Kidney glomerular epithelial cell (primary cell): ENCODE results near the gene PDE9A.
A peak's percentile ranks its signal among the peaks of the same experiment; 100 is the strongest.
"Not testable (repeated sequence)": the region's sequence is repeated elsewhere in the genome, so short reads cannot be mapped to it uniquely, and the experiment has no call there.

Experiments used
- DNase-seq: peaks from one replicate; lab custom pipeline; 2025; lab: John Stamatoyannopoulos, UW

Gene PDE9A

DNA sequence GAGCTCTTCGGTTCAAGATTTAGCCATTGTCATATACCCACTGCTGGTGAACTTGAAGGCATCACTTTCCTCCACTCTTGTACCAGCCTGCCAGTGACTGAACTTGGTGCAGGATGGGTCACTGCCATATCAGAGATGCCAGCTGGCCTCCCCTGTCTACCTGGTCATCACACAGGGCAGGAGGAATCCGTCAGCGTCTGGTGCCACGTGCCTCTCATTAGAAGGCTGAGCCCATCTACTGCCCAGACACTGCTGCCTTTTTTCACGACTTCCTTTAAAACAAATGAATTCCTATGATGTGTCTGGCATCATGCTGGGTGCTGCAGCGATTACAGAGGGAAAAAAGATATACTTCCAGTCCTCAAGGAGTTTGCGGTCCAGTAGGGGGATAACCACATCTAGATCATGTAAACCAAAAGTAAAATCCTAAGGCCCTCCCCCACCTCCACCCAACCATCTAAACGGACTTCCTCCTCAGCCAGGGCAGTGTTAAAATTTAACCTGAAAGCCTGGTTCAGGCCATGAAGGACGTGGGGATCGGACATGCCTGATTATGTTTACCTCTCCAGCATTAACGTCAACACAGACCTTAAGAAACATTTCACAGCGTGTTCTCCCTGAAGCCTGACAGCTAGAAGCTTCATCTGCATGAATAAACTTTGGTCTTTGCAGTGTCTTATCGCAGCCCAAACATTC is 29.2 kb upstream of the PDE9A start:
- peak; percentile 72 for DNase-seq

DNA sequence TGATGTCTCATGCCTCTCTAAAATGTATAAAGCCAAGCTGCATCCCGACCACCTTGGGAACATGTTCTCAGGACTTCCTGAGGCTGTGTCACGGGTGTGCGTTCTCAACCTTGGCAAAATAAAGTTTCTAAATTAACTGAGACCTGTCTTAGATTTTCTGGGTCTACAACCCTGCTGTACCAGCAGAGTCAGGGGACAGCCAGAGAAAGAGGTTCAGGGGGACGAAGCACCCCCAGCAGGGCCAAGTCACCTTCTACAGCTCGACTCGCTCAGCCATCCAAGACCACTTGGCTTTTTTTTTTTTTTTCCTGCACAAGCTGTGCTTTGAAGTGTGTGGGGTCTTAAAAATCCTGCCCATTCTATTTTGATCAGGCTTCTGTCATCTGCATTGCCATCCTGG is 28.5 kb upstream of the PDE9A start:
- DNase-seq, result no peak

DNA sequence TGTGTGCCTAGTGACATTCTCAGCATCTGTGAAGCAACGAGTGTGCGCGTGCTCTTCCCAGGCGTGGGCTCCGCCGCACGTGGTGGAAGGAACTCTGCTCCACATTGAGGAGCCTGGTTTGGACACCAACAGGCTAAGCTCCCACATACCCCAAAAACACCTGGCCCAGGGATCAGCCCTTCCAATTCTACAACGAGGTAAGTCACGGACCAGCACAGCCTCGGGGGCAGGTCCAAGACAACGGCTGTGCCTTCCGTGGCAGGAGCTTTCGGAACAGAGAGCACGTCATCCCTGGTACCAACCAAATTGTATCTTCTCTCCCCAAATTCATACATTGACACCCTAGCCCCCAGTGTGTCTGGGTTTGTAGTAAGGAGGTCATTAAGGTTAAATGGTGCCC is 27.2 kb upstream of the PDE9A start:
- DNase-seq, result no peak

- DNase-seq, result no peak
Observed at GRCh38 chr21:42627527-42628289, 25.7 kb upstream of the PDE9A start.

DNA sequence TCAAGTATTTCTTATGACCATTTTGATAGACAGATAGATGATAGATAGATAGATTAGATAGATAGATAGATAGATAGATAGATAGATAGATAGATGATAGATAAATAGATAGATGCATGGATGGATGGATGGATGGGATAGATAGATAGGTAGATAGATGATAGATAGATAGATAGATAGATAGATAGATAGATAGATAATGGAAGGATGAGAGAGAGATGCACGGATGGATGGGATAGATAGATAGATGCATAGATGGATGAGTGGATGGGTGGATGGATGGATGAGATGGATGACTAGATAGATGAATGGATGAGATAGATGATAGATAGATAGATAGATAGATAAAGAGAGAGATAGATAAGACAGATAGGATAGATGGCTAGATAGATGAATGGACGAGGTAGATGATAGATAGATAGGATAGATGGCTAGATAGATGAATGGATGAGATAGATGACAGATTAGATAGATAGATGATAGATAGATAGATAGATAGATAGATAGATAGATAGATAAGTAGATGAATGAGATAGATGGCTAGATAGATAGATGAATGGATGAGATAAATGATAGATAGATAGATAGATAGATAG is 24.9 kb upstream of the PDE9A start:
- DNase-seq, result not testable (repeated sequence)

GRCh38 chr21:42629933-42630589 is 23.4 kb upstream of the PDE9A start:
- no peak for DNase-seq

DNA sequence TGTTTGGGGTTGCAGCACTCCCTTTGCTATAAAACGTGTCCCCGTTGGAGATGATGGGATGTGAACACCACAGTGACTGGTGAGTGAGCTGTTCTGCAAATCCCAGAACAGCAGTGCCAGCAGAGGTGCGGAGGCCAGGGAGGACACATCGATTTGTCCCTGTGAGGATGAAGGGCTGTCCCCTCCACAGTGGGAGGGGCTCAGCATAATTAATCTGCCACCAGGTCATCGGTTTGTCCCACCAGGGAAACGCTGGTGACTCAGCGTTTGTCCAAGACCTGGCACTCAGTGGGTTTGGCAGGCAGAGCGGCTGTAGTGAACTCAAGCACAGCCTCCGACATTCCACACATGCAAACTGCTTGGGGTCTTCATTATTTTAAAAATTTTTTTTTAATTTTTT is 22.8 kb upstream of the PDE9A start:
- DNase-seq, result no peak

DNA sequence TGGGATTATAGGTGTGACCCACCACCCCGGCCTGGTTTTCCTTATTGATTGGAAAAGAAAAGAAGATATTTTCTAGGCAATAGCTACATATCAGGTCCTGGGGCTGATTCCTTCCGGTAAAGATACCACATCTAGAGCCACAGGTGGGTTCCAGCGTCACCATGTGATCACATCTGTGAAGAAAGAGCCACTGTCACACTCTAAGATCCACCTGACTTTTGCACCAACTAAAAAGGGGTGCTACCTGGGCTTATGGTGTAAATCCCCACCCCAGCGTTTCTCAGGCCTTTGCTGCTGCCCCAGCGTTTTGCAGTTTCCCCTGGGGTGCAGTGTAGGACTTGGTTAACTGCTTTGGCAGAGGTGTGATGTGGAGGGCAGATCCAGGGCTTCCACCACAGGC is 22.3 kb upstream of the PDE9A start:
- DNase-seq, result no peak

DNA sequence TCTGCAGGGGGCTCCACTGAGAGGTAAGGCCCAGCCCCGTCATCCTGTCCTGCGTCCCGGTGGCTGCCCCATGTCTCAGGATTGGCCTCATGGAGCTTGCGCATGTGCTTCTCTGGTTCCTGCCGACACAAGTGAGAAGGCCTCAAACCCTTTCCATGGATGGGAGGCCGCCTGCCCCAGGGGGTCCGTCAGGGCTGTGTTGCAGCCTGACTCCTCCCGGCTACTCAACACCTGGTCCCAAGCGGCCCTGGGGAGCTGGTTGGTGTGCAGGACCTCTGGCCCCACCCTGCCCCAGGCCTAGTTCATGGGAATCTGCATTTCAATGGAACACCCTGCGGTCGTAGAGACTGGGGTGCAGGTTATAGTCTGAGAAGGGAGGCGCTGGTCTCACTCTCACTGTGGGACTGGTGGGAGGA is 21.1 kb upstream of the PDE9A start:
- DNase-seq, result no peak

- DNase-seq, result no peak
Observed at GRCh38 chr21:42632771-42633690, 20.4 kb upstream of the PDE9A start.

- DNase-seq, result no peak
Observed at GRCh38 chr21:42633858-42634257, 19.6 kb upstream of the PDE9A start.

- no peak for DNase-seq
Observed at GRCh38 chr21:42635848-42636519, 17.4 kb upstream of the PDE9A start.

DNA sequence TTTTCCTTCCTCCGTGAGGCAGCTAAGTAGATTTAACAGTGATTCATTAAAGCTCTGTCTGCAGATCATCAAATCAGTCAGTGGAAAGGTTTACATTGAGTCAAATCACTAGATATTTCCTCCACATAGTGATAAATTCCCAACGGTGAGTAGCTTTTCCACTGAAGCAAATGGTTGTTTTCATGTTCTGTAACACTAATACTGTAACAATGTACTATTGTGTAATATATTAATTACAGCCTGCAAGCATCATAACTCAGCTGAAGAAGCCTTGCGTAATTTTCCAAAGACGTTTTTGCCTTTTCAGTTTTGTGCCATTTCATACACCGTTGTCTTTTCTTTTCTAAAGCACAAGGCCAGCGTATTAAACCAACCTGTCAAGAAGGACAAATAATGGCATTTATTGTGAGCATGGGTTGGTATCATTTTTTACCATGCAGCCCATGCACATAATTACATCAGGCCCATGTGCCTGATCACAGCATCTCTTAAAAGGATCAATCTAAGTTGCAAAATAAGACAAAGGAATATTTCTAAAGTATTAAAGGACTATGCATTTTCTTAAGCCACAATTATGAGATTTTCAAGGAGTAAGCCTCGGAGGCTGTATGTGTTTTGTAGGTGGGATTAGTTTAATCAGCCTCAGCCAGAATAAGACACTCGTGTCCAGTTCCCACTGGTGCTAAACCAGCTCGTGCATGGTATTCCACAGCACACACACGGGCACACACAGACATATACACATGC is 16.7 kb upstream of the PDE9A start:
- peak; percentile 72 for DNase-seq

- DNase-seq, result no peak
Observed at GRCh38 chr21:42637267-42638041, 16.0 kb upstream of the PDE9A start.

DNA sequence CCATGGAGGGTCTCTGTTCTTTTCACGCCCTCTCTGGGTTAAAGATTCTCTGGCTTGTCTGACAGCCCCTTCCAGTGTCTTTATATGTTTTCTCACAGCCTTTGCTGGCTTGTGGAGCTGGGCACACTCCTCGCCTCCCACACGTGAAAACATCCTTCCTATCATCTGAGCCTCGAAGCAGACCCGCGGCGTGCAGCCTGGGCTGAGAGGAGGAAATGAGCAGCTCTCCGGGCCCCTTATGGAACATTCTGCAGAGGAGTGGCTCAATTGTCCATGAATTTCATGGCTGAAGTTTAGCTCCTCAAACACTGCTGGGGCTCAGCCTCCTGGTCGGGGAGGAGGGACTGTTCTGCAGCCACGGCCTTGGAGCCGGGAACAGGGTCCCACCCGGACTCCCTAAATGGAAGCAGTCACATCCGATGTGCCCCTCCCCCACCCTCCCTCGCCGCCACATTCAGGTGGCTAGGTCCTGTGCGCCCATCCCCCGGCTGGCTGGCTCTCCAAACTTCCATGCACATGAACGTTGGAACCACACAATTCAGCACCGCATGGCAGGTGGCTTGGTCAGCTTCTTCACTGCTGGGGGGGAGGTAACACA is 15.1 kb upstream of the PDE9A start:
- no peak for DNase-seq

- DNase-seq, result no peak
Observed at GRCh38 chr21:42639646-42640152, 13.7 kb upstream of the PDE9A start.

DNA sequence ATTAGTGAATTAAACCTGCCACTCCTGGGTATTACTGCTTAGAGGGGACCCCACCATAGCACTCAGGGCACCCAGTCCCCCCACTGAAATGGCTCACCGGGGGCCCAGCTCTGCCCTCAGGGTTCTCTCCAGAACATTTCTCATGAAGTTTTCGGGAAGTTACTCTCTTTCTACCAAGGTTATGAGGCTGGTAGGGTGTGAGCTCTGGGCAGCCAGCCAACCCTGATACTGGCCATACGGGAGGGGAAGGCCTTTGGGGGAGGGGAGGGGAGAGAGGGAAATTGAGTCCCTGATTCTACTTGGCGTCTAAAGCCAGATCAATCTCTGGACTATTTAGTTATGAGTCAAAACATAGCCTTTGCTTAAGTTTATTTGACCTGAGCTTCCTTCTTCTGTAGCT is 12.9 kb upstream of the PDE9A start:
- no peak for DNase-seq

DNA sequence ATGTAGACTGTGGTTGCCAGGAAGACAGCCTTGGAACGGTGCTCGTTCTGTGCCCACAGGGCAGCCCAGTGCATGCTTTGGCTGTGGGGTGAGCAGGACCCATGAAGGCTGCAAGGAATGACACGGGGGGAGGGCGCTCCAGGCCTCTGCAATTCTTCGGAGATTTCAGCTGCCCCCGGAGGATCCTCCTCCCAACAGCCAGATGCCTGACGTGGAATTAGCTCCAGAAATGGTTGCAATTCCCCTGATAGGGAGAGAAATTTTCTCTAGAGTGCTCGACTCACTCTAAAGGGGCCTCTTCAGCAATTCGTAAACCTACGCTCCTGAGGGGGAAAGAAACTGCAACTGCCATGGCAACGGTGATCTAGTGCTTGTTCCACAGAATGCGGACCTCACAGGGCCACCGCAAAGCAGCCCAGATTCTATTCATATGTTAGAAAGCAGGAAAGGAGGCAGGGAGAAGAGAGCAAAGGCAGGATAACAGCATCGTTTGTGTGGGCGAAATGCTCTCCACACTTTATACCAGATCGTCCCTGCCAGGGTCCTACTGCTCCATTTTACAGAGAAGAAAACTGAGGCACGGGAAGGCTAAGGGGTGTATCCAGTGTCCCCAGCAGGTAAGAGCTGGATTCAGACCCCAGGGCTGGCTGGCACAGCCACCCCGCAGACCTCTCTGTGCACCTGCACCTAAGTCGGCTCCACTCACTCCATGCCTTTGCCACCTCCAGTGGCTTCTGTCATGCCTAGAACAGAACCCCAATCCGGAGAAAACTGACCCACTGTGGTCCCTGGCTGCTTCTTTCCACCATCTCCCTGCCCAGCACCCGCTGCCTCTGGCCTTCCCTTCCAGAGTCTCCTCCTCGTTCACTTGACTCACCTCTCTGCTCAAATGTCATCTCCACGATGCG is 11.9 kb upstream of the PDE9A start:
- no peak for DNase-seq
